ENCODE measurements around the gene GALNTL6.

The GALNTL6 gene

GRCh38 chr4:172068506-172068905, 255.3 kb downstream of the GALNTL6 start:
- no peak for DNase-seq
- TF ChIP-seq POLR2A (IDR thresholded peaks at IDR 0.05; ENCODE audit: low read length) (no peak), GATA1 (IDR thresholded peaks at IDR 0.05; ENCODE audit: low read depth, low read length) (no peak)

GRCh38 chr4:172073590-172073989, 260.4 kb downstream of the GALNTL6 start:
- DNase-seq: no peak
- TF ChIP-seq GATA1 (IDR thresholded peaks at IDR 0.05; ENCODE audit: low read depth, low read length) (no peak), POLR2A (IDR thresholded peaks at IDR 0.05; ENCODE audit: low read length) (no peak)

- DNase-seq: no peak
- no peak for TF ChIP-seq GATA1 (IDR thresholded peaks at IDR 0.05; ENCODE audit: low read depth, low read length)
- TF ChIP-seq POLR2A (IDR thresholded peaks at IDR 0.05; ENCODE audit: low read length): no peak
These were observed 270.1 kb downstream of the GALNTL6 start for GRCh38 chr4:172083272-172083671.

- no peak for TF ChIP-seq POLR2A (IDR thresholded peaks at IDR 0.05; ENCODE audit: low read length)
- TF ChIP-seq GATA1 (IDR thresholded peaks at IDR 0.05; ENCODE audit: low read depth, low read length): no peak
- DNase-seq: no peak
These were observed 275.4 kb downstream of the GALNTL6 start for GRCh38 chr4:172088556-172088955.

GRCh38 chr4:172095161-172095560, 282.0 kb downstream of the GALNTL6 start:
- no peak for DNase-seq
- TF ChIP-seq POLR2A (IDR thresholded peaks at IDR 0.05; ENCODE audit: low read length) (no peak), GATA1 (IDR thresholded peaks at IDR 0.05; ENCODE audit: low read depth, low read length) (no peak)

GRCh38 chr4:172096786-172097185, 283.6 kb downstream of the GALNTL6 start:
- DNase-seq: no peak

GRCh38 chr4:172099376-172099775, 286.2 kb downstream of the GALNTL6 start:
- no peak for DNase-seq
- TF ChIP-seq GATA1 (IDR thresholded peaks at IDR 0.05; ENCODE audit: low read depth, low read length): no peak
- TF ChIP-seq POLR2A (IDR thresholded peaks at IDR 0.05; ENCODE audit: low read length): no peak

More at GRCh38 chr4:172096786-172097185, 283.6 kb downstream of the GALNTL6 start:
- TF ChIP-seq POLR2A (IDR thresholded peaks at IDR 0.05; ENCODE audit: low read length) (no peak), GATA1 (IDR thresholded peaks at IDR 0.05; ENCODE audit: low read depth, low read length) (no peak)

- DNase-seq: no peak
- TF ChIP-seq POLR2A (IDR thresholded peaks at IDR 0.05; ENCODE audit: low read length) (no peak), GATA1 (IDR thresholded peaks at IDR 0.05; ENCODE audit: low read depth, low read length) (no peak)
These were observed 290.3 kb downstream of the GALNTL6 start for GRCh38 chr4:172103456-172103855.

- TF ChIP-seq GATA1 (IDR thresholded peaks at IDR 0.05; ENCODE audit: low read depth, low read length) (no peak), POLR2A (IDR thresholded peaks at IDR 0.05; ENCODE audit: low read length) (no peak)
- DNase-seq: no peak
These were observed 291.3 kb downstream of the GALNTL6 start for GRCh38 chr4:172104539-172104938.

GRCh38 chr4:172105918-172106317, 292.7 kb downstream of the GALNTL6 start:
- peak in 1 of 2 experiments; percentile 5 for DNase-seq
- TF ChIP-seq GATA1 (IDR thresholded peaks at IDR 0.05; ENCODE audit: low read depth, low read length) (no peak), POLR2A (IDR thresholded peaks at IDR 0.05; ENCODE audit: low read length) (no peak)

GRCh38 chr4:172109466-172109865, 296.3 kb downstream of the GALNTL6 start:
- TF ChIP-seq GATA1 (IDR thresholded peaks at IDR 0.05; ENCODE audit: low read depth, low read length) (no peak), POLR2A (IDR thresholded peaks at IDR 0.05; ENCODE audit: low read length) (no peak)
- DNase-seq: no peak

- TF ChIP-seq POLR2A (IDR thresholded peaks at IDR 0.05; ENCODE audit: low read length): no peak
- no peak for TF ChIP-seq GATA1 (IDR thresholded peaks at IDR 0.05; ENCODE audit: low read depth, low read length)
- no peak for DNase-seq
These were observed 311.6 kb downstream of the GALNTL6 start for GRCh38 chr4:172124656-172125308.

GRCh38 chr4:172125443-172125842, 312.2 kb downstream of the GALNTL6 start:
- TF ChIP-seq GATA1 (IDR thresholded peaks at IDR 0.05; ENCODE audit: low read depth, low read length): no peak
- DNase-seq: no peak

- DNase-seq: no peak
- TF ChIP-seq POLR2A (IDR thresholded peaks at IDR 0.05; ENCODE audit: low read length) (no peak), GATA1 (IDR thresholded peaks at IDR 0.05; ENCODE audit: low read depth, low read length) (no peak)
These were observed 314.0 kb downstream of the GALNTL6 start for GRCh38 chr4:172127168-172127567.

GRCh38 chr4:172129593-172129992, 316.4 kb downstream of the GALNTL6 start:
- TF ChIP-seq POLR2A (IDR thresholded peaks at IDR 0.05; ENCODE audit: low read length) (no peak), GATA1 (IDR thresholded peaks at IDR 0.05; ENCODE audit: low read depth, low read length) (no peak)
- no peak for DNase-seq
